Right lobe of liver (tissue), 4 donors: ENCODE results near the gene RGSL1.

Experiments used
- CTCF ChIP-seq, 4 donors: fragments of 200-600 bp in 3 of 4; fragments of 450-650 bp in 1 of 4; IDR thresholded peaks; one replicate each; pipeline versions ENCODE4 v1.5.1 to v1.8.0; 2016 to 2022; ENCODE audit warnings: antibody characterized with exemption in 4 of 4, mild to moderate bottlenecking in 2 of 4
- POLR2A ChIP-seq: fragments of 450-650 bp; IDR thresholded peaks from one replicate; pipeline ENCODE4 v1.6.1; 2017; ENCODE audit warnings: antibody characterized with exemption, mild to moderate bottlenecking
- donor health status: DM: no; HTN: no; CAD: no.
- donor health status: DM: no; HTN: no; CAD: no.
- donor health status: DM: no; HTN: yes; CAD: no.

DNA sequence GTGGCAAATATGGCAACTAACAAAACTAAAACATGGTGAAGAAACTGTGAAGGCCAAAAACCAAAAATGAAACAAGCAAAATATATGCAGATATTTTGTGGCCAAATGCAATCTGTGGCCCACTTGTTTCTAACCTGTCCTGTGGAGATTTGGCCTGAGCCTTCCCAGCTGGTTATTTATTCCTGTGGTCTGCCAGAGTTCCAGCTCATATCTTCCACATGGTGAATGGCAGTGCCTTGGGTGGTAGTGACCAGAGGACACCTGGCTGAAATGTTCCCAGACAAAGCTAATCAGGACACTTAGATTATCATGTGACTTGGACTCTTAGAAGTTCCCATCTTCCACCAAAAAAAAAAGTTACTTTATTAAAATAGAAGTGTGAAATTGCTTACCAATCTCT lies 99.4 kb downstream of the RGSL1 start:
- TF ChIP-seq CTCF (IDR thresholded peaks at IDR 0.05) (no peak), POLR2A (no peak)
